ENCODE data around the gene UNC5A. TPM values are rescaled to one million over a fixed set of nuclear protein-coding genes. Genes with fewer than 3 reads are reported as not detected.

Gene UNC5A
- total RNA-seq, 2 experiments from 2014 or later = not detected

- peaks cover 0 to 4% of the 10 kb centered on the region in 2 experiments for H3K9me3 ChIP-seq (ENCODE audit: control insufficient read depth in 1 of 2, insufficient read depth in 1 of 2, low read length in 2 of 2)
- no peak for TF ChIP-seq CTCF (IDR thresholded peaks at IDR 0.05)
- H3K27ac ChIP-seq (ENCODE audit: low read depth in 1 of 2, low read length in 2 of 2) = no peak overlapping the region
- no peaks in the 10 kb centered on the region for H3K4me1 ChIP-seq (ENCODE audit: insufficient read depth, low read length)
- Mint-ChIP-seq H3K4me3 (no peak overlapping the region), H3K4me1 (ENCODE audit: low read depth) (no peaks in the 10 kb centered on the region), H3K9me3 (no peaks in the 10 kb centered on the region), H3K27ac (no peak overlapping the region), H3K36me3 (ENCODE audit: low read depth) (no peaks in the 10 kb centered on the region), H3K27me3 (peaks cover 48% of the 10 kb centered on the region)
- peaks cover 13 to 18% of the 10 kb centered on the region in 2 experiments for H3K27me3 ChIP-seq (ENCODE audit: control insufficient read depth in 1 of 2, insufficient read depth in 2 of 2, low read length in 2 of 2)
- H3K4me3 ChIP-seq (ENCODE audit: low read length) = no peak overlapping the region
- peak in 1 of 14 experiments; percentile 8 for DNase-seq
- CTCF ChIA-PET = no interaction called here
- H3K36me3 ChIP-seq (ENCODE audit: insufficient read depth, low read length) = no peaks in the 10 kb centered on the region
- POLR2A ChIA-PET = no interaction called here
- no peak for ATAC-seq (ENCODE audit: poor library complexity)
- intact Hi-C loops (cut with DNase I, micrococcal nuclease) = no loop called here
Observed at GRCh38 chr5:176776141-176776865, 34.1 kb upstream of the UNC5A start.

- peaks cover 52% of the 10 kb centered on the region for H3K27me3 Mint-ChIP-seq
- no peaks in the 10 kb centered on the region for H3K4me1 ChIP-seq (ENCODE audit: insufficient read depth, low read length)
- ChIA-PET CTCF (no interaction called here), POLR2A (no interaction called here)
- intact Hi-C loops (cut with DNase I, micrococcal nuclease) = no loop called here
- peaks cover 13 to 18% of the 10 kb centered on the region in 2 experiments for H3K27me3 ChIP-seq (ENCODE audit: control insufficient read depth in 1 of 2, insufficient read depth in 2 of 2, low read length in 2 of 2)
- no peaks in the 10 kb centered on the region for H3K36me3 Mint-ChIP-seq (ENCODE audit: low read depth)
- DNase-seq (no peak), ATAC-seq (ENCODE audit: poor library complexity) (no peak)
- no peaks in the 10 kb centered on the region for H3K36me3 ChIP-seq (ENCODE audit: insufficient read depth, low read length)
- no peak overlapping the region for H3K4me3 ChIP-seq (ENCODE audit: low read length)
- peaks cover 0 to 4% of the 10 kb centered on the region in 2 experiments for H3K9me3 ChIP-seq (ENCODE audit: control insufficient read depth in 1 of 2, insufficient read depth in 1 of 2, low read length in 2 of 2)
- H3K27ac Mint-ChIP-seq = no peak overlapping the region
- no peaks in the 10 kb centered on the region for H3K4me1 Mint-ChIP-seq (ENCODE audit: low read depth)
- no peak overlapping the region for H3K27ac ChIP-seq (ENCODE audit: low read depth in 1 of 2, low read length in 2 of 2)
- no peak for TF ChIP-seq CTCF (IDR thresholded peaks at IDR 0.05)
- H3K4me3 Mint-ChIP-seq = no peak overlapping the region
- H3K9me3 Mint-ChIP-seq = no peaks in the 10 kb centered on the region
Observed at GRCh38 chr5:176776916-176777315, 33.4 kb upstream of the UNC5A start.

GRCh38 chr5:176778921-176779465, 31.4 kb upstream of the UNC5A start:
- H3K36me3 ChIP-seq (ENCODE audit: insufficient read depth, low read length) = no peaks in the 10 kb centered on the region
- H3K9me3 Mint-ChIP-seq = no peaks in the 10 kb centered on the region
- H3K4me3 Mint-ChIP-seq = no peak overlapping the region
- CTCF ChIA-PET = no interaction called here
- no peak overlapping the region for H3K27ac Mint-ChIP-seq
- no peak for TF ChIP-seq CTCF (IDR thresholded peaks at IDR 0.05)
- no peaks in the 10 kb centered on the region for H3K4me1 ChIP-seq (ENCODE audit: insufficient read depth, low read length)
- H3K27me3 Mint-ChIP-seq = peaks cover 55% of the 10 kb centered on the region
- no peaks in the 10 kb centered on the region for H3K36me3 Mint-ChIP-seq (ENCODE audit: low read depth)
- H3K27me3 ChIP-seq (ENCODE audit: control insufficient read depth in 1 of 2, insufficient read depth in 2 of 2, low read length in 2 of 2) = peaks cover 15 to 18% of the 10 kb centered on the region in 2 experiments
- no peaks in the 10 kb centered on the region for H3K4me1 Mint-ChIP-seq (ENCODE audit: low read depth)
- no peak for ATAC-seq (ENCODE audit: poor library complexity)
- no peak overlapping the region for H3K4me3 ChIP-seq (ENCODE audit: low read length)
- intact Hi-C loops (cut with DNase I, micrococcal nuclease) = no loop called here
- peaks cover 0 to 4% of the 10 kb centered on the region in 2 experiments for H3K9me3 ChIP-seq (ENCODE audit: control insufficient read depth in 1 of 2, insufficient read depth in 1 of 2, low read length in 2 of 2)
- POLR2A ChIA-PET = no interaction called here
- no peak overlapping the region for H3K27ac ChIP-seq (ENCODE audit: low read depth in 1 of 2, low read length in 2 of 2)
- DNase-seq = peak in 1 of 14 experiments; percentile 4

All from CD4-positive, alpha-beta T cell (primary cell).